ENCODE results near the gene LDLRAD3.

Gene LDLRAD3

GRCh38 chr11:36051235-36052144 is 107.6 kb downstream of the LDLRAD3 start:
- no peak for DNase-seq (ENCODE audit: low read depth)

DNA sequence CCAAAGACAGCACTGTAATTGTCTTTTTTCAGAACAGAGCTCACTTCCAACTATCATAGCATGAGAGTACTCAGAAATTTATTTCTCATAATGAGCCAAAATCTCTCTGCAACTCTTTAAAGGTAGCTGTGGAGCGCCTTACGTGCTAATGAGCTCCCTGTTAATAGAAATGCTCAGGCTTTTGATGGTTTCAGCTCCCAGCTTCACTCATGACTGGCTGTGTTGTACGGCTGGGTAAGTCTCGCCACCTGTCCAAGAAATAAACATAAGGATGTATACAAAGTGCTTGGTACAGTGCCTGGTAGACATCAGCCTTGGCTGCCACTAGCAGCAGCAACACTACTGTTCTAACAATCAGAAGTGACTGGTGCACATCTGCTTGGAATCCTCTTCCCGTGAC is 109.4 kb downstream of the LDLRAD3 start:
- DNase-seq (ENCODE audit: low read depth) = no peak

GRCh38 chr11:36053862-36054261 is 110.0 kb downstream of the LDLRAD3 start:
- DNase-seq (ENCODE audit: low read depth) = no peak

GRCh38 chr11:36054628-36055027 is 110.8 kb downstream of the LDLRAD3 start:
- no peak for DNase-seq (ENCODE audit: low read depth)

DNA sequence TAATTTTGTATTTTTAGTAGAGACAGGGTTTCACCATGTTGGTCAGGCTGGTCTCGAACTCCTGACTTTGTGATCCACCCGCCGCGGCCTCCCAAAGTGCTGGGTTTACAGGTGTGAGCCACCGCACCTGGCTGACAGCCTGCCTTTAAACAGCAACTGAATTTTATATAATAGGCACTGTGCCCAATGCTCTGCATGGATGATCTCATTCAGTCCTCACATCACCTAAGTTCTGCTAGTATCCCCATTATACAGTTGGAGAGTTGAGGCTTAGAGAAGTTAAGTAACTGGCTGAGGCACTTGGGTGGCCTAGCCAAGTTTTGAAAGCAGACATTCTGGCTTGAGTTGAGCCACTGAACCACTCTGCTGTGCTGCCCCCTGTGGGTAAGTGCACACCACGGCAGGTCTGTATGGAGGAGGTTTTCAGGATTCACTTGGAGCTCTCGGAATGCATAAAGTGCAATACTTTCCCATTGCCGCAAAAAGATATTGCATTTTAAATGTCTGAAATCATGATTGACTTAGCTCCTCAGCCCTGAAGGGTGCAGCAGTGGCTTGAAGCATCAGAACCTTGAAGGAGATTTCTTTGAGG is 112.4 kb downstream of the LDLRAD3 start:
- DNase-seq (ENCODE audit: low read depth) = no peak

- no peak for DNase-seq (ENCODE audit: low read depth)
These were observed 113.6 kb downstream of the LDLRAD3 start for GRCh38 chr11:36057379-36058042.

DNA sequence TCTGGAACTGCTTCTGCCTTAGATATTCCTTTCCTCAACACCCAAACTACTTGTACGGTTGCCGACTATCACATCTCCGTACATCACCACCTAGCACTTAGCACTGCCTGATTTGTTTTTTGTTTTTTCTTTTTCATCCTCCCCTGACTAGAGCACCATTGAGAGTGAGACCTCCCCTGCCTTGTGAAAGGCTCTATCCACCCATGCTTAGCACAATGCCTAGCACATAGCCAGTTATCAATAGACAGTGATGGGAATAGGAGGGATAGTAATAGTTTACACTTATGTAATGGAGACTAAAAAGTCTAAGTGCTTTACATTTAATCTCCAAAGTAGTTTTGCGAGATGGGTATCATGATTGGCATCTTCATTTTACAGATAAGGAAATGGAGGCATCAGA is 115.8 kb downstream of the LDLRAD3 start:
- no peak for DNase-seq (ENCODE audit: low read depth)

DNA sequence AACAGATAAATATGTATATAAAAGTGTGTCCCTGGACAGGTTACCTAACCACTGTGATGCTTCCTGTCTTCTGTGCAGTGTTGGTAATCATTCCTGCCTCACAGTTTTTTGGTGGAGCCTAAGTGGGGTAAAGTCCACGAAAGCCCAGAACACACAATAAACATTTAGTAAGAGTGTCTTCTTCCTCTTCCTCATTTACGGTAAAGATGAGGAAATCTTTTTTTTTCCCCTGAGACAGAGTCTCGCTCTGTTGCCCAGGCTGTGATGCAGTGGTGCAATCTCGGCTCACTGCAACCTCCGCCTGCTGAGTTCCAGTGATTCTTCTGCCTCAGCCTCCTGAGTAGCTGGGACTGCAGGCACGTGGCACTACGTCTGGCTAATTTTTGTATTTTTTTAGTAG is 117.1 kb downstream of the LDLRAD3 start:
- no peak for DNase-seq (ENCODE audit: low read depth)

GRCh38 chr11:36061471-36061870 is 117.6 kb downstream of the LDLRAD3 start:
- DNase-seq (ENCODE audit: low read depth) = no peak

- no peak for DNase-seq (ENCODE audit: low read depth)
These were observed 119.0 kb downstream of the LDLRAD3 start for GRCh38 chr11:36062796-36063365.

GRCh38 chr11:36065436-36065835 is 121.6 kb downstream of the LDLRAD3 start:
- DNase-seq (ENCODE audit: low read depth) = no peak

DNA sequence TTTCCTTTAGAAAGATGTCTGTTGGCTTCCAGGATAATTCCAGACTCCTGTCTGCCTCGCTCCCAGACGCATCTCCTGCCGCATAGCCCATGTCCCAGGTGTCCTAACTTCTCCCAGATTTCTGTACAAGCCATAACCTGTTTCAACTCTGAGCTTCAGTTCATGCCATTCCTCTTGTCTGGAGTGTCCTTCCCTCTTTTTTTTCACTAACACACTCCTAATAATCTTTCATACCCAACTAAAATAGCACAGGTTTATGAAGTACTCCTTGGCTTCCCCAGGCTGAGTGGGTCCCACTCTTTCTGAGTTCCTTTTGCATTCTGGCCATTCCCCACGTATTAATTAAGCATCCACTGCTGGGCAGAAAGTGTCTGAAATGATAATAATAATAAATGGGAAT is 123.0 kb downstream of the LDLRAD3 start:
- no peak for DNase-seq (ENCODE audit: low read depth)

DNA sequence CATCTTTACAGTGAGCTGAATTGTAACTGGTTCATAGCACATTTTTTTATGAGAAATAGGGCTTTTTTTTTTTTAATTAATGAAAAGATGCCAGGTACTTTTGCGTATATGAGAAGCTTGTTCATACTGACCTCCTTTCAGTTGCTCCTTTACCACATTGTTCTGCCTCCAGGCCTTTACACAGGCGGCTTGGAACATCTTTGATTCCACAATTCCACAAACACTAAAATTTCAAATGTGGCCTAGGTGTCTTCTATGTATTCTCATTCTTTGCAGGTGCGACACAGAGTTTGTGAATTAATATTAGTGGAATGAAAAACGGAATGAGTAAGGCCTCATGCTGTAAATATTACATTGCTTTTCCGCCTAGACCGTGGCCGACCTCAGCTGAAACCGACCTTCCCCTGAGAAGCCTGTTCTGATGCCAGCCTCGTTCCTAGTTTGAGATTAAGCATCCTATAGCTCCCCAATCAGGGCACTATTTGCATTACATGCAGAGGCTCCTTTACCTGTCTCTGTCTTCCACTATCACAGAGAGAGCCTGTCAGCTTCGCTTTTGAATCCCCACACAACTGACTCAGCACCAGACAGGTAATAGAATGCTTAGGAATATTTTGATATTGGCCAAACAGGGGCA is 125.8 kb downstream of the LDLRAD3 start:
- no peak for DNase-seq (ENCODE audit: low read depth)

- no peak for DNase-seq (ENCODE audit: low read depth)
These were observed 126.5 kb downstream of the LDLRAD3 start for GRCh38 chr11:36070213-36070953.

- no peak for DNase-seq (ENCODE audit: low read depth)
These were observed 127.1 kb downstream of the LDLRAD3 start for GRCh38 chr11:36070954-36071330.

GRCh38 chr11:36071917-36072500 is 128.1 kb downstream of the LDLRAD3 start:
- no peak for DNase-seq (ENCODE audit: low read depth)

DNA sequence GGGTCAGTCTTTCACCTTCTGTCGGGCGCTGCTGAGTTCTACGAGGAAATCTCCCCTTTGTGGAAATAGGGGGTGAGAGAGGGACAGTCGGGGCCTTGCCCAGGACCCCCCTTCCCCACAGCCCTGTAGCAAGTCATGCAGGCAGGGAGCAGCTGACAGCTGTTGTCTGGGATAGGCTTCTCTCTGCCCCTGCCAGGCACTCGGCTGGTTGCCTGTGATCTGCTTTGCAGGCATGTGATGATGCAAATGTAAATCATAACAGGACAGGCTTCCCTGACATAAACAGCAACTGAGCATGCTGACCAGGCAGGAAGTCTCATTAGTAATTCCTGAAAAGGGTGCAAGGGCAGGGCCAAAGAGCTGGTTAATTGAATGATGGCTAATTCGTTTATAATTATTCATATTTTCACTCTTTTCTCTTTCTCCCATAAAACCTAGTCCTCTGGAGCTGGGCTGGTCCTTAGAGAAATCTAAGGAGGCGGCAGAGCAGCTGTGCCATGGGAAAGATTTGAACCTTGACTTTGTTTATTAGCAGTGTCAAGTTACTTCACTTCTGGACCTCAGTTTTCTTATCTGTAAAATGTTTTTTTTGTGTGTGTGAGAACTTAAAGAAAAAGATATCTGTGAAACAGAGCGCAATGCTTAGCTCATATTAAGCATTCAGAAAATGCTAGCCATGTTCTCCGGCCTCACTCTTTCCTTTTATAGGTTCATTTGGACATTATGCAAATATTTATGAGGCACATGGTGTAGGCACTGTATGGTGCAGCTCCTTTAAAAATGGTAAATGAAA is 129.7 kb downstream of the LDLRAD3 start:
- DNase-seq (ENCODE audit: low read depth) = no peak

DNA sequence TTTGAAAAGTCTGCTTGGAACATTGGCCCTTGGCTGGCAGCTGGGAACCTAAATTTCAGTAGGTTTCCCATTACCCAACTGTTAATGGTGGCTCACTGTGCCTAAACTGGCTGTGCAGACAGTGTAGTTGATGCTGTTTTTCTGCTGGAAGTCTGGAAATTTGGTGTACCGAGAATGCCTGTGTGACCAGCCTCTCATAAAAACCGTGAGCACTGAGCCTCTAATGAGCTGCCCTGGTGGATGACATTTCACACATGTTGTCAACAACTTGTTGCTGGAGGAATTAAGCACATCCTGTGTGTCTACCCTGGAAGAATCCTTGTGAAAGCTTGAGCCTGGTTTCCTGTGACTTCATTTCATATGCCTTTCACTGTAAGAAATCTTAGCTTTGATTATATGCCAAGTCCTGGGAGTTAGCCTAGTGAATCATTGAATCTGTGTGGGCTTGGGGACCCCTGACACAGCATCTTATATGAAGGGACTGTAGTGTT is 131.1 kb downstream of the LDLRAD3 start:
- no peak for DNase-seq (ENCODE audit: low read depth)

DNA sequence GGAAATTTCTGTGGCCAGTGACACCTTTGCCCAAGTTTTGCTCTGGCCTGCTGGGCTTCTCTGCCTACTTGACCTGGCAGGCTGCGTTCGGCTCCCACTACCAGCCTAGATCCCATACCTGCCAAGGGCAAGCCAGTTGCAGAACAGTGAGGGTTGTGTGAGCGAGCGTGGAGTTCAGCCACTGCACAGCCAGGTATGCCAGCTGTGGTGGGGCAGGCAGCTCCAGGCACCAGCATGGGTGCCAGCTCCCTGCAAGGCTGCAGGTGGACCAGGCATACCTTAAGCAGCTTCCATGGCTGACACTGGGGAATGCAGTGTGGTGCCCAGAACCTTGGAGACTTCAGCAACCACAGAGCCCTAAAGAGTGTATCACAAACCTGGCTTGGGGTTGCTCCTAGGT is 133.5 kb downstream of the LDLRAD3 start:
- no peak for DNase-seq (ENCODE audit: low read depth)

Data from stimulated activated CD8-positive, alpha-beta memory T cell treated with anti-CD3 and anti-CD28 coated beads, Interleukin-4, amount 100 ng/mL, for 24 hours (primary cell).